Breast epithelium (tissue), 4 donors: Measurements from ENCODE around the gene PRDM2. TPM values are rescaled to one million over a fixed set of nuclear protein-coding genes. Genes with fewer than 3 reads are reported as not detected.

Source experiments
- DNase-seq, 2 donors: peaks; one replicate each; pipeline ENCODE4 v3.0.0-alpha.2; 2019; ENCODE audit warnings: low spot score in 2 of 2
- H3K27ac ChIP-seq, 2 donors: fragments of 200-600 bp; sonication (generic) in 1 of 2; one replicate each; pipeline ENCODE4 v1.5.1; 2016 to 2019; ENCODE audit warnings: mild to moderate bottlenecking in 1 of 2
- H3K27me3 ChIP-seq, 2 donors: fragments of 200-600 bp; sonication (generic) in 1 of 2; one replicate each; pipeline versions ENCODE4 v1.5.1 to v1.6.0; 2017 to 2019; ENCODE audit warnings: control low read depth in 1 of 2, mild to moderate bottlenecking in 1 of 2
- H3K36me3 ChIP-seq: fragments of 200-600 bp; one replicate; pipeline ENCODE4 v1.5.1; 2019
- H3K4me1 ChIP-seq, 2 donors: fragments of 200-600 bp; sonication (generic); one replicate each; pipeline ENCODE4 v1.5.1; 2016 to 2019; ENCODE audit warnings: control low read depth in 1 of 2
- H3K4me3 ChIP-seq, 3 donors: fragments of 200-600 bp; sonication (generic); 1 replicate in 2 of 3; 2 replicates in 1 of 3; pipeline ENCODE4 v1.5.1; 2016 to 2019; ENCODE audit warnings: mild to moderate bottlenecking in 3 of 3, moderate library complexity in 2 of 3
- H3K9me3 ChIP-seq, 2 donors: fragments of 200-600 bp; sonication (generic) in 1 of 2; one replicate each; pipeline ENCODE4 v1.5.1; 2016 to 2019; ENCODE audit warnings: control low read depth in 1 of 2
- CTCF ChIP-seq, 3 donors: fragments of 450-650 bp; IDR thresholded peaks; one replicate each; pipeline ENCODE4 v1.5.1; 2016 to 2017; ENCODE audit warnings: antibody characterized with exemption in 3 of 3, mild to moderate bottlenecking in 3 of 3, moderate library complexity in 3 of 3
- POLR2A ChIP-seq: fragments of 450-650 bp; IDR thresholded peaks from one replicate; pipeline ENCODE4 v1.6.1; 2016; ENCODE audit warnings: antibody characterized with exemption, mild to moderate bottlenecking, moderate library complexity
- POLR2AphosphoS5 ChIP-seq, 3 donors: sonication (generic); formaldehyde crosslinking; IDR thresholded peaks; one replicate each; pipeline ENCODE4 v1.6.1; 2017; ENCODE audit warnings: antibody characterized with exemption in 3 of 3
- intact Hi-C: fragments of 100-400 bp; cut with DNase I; formaldehyde crosslinking; loops from one replicate; pipeline ENCODE4 v1.15.1; 2023; ENCODE audit warnings: low total_unique reads
- total RNA-seq, 3 donors: library from RNA; depleted of rRNA; stranded (reverse); fragments of >200 nt; gene quantifications; one replicate each; pipeline ENCODE4 v1.1.0, GENCODE V29; 2016

The PRDM2 gene
- total RNA-seq, 3 donors from 2014 or later = 45.6 to 57.1 (median 47.2) TPM

- TF ChIP-seq POLR2AphosphoS5 (IDR thresholded peaks at IDR 0.05) (no peak), POLR2A (no peak), CTCF (IDR thresholded peaks at IDR 0.05) (no peak)
- Histone ChIP-seq H3K4me3 (no peak overlapping the region), H3K4me1 (no peaks in the 10 kb centered on the region), H3K27me3 (no peaks in the 10 kb centered on the region), H3K27ac (no peak overlapping the region), H3K36me3 (no peaks in the 10 kb centered on the region), H3K9me3 (no peaks in the 10 kb centered on the region)
- no peak for DNase-seq
- intact Hi-C loops = no loop called here
These were observed 171.4 kb downstream of the PRDM2 start for GRCh38 chr1:13871413-13871812.

- Histone ChIP-seq H3K4me1 (no peaks in the 10 kb centered on the region), H3K27ac (no peak overlapping the region), H3K9me3 (no peaks in the 10 kb centered on the region), H3K4me3 (no peak overlapping the region), H3K27me3 (no peaks in the 10 kb centered on the region), H3K36me3 (no peaks in the 10 kb centered on the region)
- no peak for TF ChIP-seq POLR2A
- TF ChIP-seq CTCF (IDR thresholded peaks at IDR 0.05) = no peak
- no peak for TF ChIP-seq POLR2AphosphoS5 (IDR thresholded peaks at IDR 0.05)
- DNase-seq = no peak
- intact Hi-C loops = no loop called here
These were observed 171.9 kb downstream of the PRDM2 start for GRCh38 chr1:13871886-13872285.

GRCh38 chr1:13873032-13873431 is 173.0 kb downstream of the PRDM2 start:
- TF ChIP-seq POLR2AphosphoS5 (IDR thresholded peaks at IDR 0.05) (no peak), CTCF (IDR thresholded peaks at IDR 0.05) (no peak), POLR2A (no peak)
- Histone ChIP-seq H3K4me1 (no peaks in the 10 kb centered on the region), H3K27me3 (no peaks in the 10 kb centered on the region), H3K9me3 (no peaks in the 10 kb centered on the region), H3K4me3 (no peak overlapping the region), H3K36me3 (no peaks in the 10 kb centered on the region), H3K27ac (no peak overlapping the region)
- intact Hi-C loops = no loop called here
- no peak for DNase-seq

Other genes starting within 250 kb of the PRDM2 start
- under 1 TPM in 1 of 3 donors, not detected in 2; 0.15 TPM for gene LRRC38, start 186.2 kb upstream of the PRDM2 start, total RNA-seq
- 10 to 100 TPM; 18.1 to 38.8 (median 29.2) TPM for gene PDPN, start 116.4 kb upstream of the PRDM2 start, total RNA-seq